Measurements from ENCODE around the gene SLC2A4. TPM values are rescaled to one million over a fixed set of nuclear protein-coding genes. Genes with fewer than 3 reads are reported as not detected.

The SLC2A4 gene
- total RNA-seq, 1 donor = under 0.01 TPM

DNA sequence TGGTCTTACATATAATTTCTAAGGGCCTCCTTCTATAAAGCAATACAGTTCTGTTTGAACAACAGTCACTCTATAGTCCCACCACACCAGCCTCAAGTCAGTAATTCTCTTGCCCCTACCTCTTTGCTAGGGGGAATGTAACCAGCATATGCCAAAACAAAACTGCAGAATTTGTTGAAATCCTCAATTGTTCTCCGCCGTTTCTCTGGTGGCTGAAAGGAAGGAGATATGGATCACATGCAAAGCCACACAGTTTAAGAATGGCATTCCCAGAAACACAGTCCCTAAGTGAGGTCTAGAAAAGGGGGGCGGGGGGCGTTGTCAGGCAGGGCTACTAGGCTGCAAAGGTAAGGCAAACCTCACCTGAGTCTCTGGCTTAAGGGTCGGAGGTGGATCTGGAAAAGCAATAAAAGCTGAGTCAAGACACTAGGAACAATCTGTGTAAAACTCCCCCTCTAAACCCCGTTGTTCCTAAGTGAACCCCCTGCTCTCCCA is 44.2 kb upstream of the SLC2A4 start:
- Histone ChIP-seq H3K4me2 (ENCODE audit: insufficient read depth, low read length) (peak overlapping the region; percentile 78), H3K4me3 (ENCODE audit: insufficient read depth, low read length) (peak overlapping the region; percentile 96), H3K79me2 (ENCODE audit: insufficient read depth, low read length) (peaks cover 87% of the 10 kb centered on the region), H3K36me3 (ENCODE audit: insufficient read depth, low read length) (peaks cover 42% of the 10 kb centered on the region), H3K4me1 (ENCODE audit: insufficient read depth, low read length) (peaks cover 44% of the 10 kb centered on the region), H3K27me3 (ENCODE audit: insufficient read depth, low read length) (no peaks in the 10 kb centered on the region), H4K20me1 (ENCODE audit: insufficient read depth, low read length) (peaks cover 35% of the 10 kb centered on the region), H3K27ac (ENCODE audit: low read depth, low read length) (peak overlapping the region; percentile 17), H3K9me3 (ENCODE audit: low read depth, low read length) (no peaks in the 10 kb centered on the region), H2AFZ (ENCODE audit: low read length) (no peak overlapping the region)
- DNase-seq (ENCODE audit: insufficient read length, low spot score, missing footprints) = peak; percentile 58
- no peak for TF ChIP-seq CTCF (IDR thresholded peaks at IDR 0.05; ENCODE audit: extremely low read depth, low read depth, low read length)

DNA sequence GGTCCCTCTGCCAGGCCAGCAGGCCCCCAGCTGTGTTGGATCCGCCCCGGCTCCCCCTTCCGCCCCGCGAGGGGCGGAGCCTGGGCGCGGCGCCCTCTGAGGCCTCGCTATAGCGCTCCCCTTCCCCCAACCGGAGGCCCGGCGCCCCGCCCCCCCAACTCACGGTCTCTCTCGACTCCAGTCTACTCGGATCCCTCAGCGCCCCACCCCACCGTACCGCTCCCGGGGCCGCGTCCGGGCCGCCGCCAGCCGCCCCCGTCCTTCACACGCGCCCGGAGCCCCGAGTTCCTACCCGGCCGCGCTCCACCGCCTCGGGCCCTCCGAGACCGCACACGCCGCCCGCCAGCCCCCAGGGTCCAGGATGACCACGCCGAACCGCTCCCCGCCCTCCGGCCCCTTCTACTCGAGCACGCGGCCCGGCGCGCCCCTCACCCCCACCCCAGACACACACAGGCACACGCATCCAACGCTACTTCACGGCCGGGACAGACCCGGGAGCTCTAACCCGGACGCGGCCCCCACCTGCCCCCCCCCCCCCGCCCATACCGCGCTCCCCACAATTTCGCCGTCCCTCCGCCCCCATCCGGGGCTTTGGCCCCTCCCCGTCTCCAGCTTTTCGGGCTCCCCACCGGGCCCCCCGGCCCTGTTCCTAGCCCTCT is 43.6 kb upstream of the SLC2A4 start:
- Histone ChIP-seq H3K4me1 (ENCODE audit: insufficient read depth, low read length) (peaks cover 44% of the 10 kb centered on the region), H3K79me2 (ENCODE audit: insufficient read depth, low read length) (peaks cover 83% of the 10 kb centered on the region), H3K9me3 (ENCODE audit: low read depth, low read length) (no peaks in the 10 kb centered on the region), H3K36me3 (ENCODE audit: insufficient read depth, low read length) (peaks cover 42% of the 10 kb centered on the region), H3K27me3 (ENCODE audit: insufficient read depth, low read length) (no peaks in the 10 kb centered on the region), H3K4me3 (ENCODE audit: insufficient read depth, low read length) (peak overlapping the region; percentile 96), H3K4me2 (ENCODE audit: insufficient read depth, low read length) (peak overlapping the region; percentile 78), H2AFZ (ENCODE audit: low read length) (no peak overlapping the region), H4K20me1 (ENCODE audit: insufficient read depth, low read length) (peaks cover 34% of the 10 kb centered on the region), H3K27ac (ENCODE audit: low read depth, low read length) (peak overlapping the region; percentile 17)
- peak; percentile 93 for DNase-seq (ENCODE audit: insufficient read length, low spot score, missing footprints)
- no peak for TF ChIP-seq CTCF (IDR thresholded peaks at IDR 0.05; ENCODE audit: extremely low read depth, low read depth, low read length)

DNA sequence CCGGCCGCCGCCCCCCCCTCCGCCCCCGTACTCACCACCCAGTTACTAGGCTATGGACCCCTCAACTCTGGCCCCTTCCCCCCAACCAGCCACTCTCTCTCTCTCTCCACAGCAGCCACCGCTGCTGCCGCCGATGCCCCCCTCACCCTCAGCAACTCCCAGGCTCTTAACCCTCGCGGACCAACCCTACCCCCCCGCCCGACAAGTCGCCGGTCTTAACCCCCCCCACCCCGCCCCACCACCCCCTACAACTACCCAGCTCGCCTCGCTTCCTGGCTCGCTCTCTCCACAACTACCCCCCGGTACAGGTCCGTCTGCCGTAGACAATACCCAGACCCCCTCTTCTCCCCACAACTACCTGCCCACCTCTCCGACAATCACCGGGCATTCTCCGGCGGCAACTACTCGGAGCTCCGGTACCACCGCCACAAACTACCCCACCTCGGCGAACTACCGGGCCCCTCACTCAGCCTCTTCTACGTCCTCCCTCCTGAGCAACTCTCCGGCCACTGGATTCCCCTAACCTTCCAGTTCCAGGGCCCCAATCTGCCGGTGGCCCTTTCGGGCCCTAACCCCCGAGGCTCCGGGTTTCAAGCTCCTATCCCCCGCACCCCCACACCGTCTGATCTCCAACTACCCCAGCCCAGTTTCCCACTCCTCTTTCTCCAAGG is 43.0 kb upstream of the SLC2A4 start:
- peaks cover 42% of the 10 kb centered on the region for H3K36me3 ChIP-seq (ENCODE audit: insufficient read depth, low read length)
- H2AFZ ChIP-seq (ENCODE audit: low read length) = no peak overlapping the region
- peaks cover 46% of the 10 kb centered on the region for H3K4me1 ChIP-seq (ENCODE audit: insufficient read depth, low read length)
- peaks cover 34% of the 10 kb centered on the region for H4K20me1 ChIP-seq (ENCODE audit: insufficient read depth, low read length)
- H3K27me3 ChIP-seq (ENCODE audit: insufficient read depth, low read length) = no peaks in the 10 kb centered on the region
- DNase-seq (ENCODE audit: insufficient read length, low spot score, missing footprints) = peak; percentile 89
- no peak for TF ChIP-seq CTCF (IDR thresholded peaks at IDR 0.05; ENCODE audit: extremely low read depth, low read depth, low read length)
- peaks cover 81% of the 10 kb centered on the region for H3K79me2 ChIP-seq (ENCODE audit: insufficient read depth, low read length)
- H3K9me3 ChIP-seq (ENCODE audit: low read depth, low read length) = no peaks in the 10 kb centered on the region
- H3K27ac ChIP-seq (ENCODE audit: low read depth, low read length) = peak overlapping the region; percentile 75
- H3K4me2 ChIP-seq (ENCODE audit: insufficient read depth, low read length) = peak overlapping the region; percentile 69
- peak overlapping the region; percentile 96 for H3K4me3 ChIP-seq (ENCODE audit: insufficient read depth, low read length)
